Measurements from ENCODE around the gene SLC1A2. TPM values are rescaled to one million over a fixed set of nuclear protein-coding genes. Genes with fewer than 3 reads are reported as not detected.

Gene SLC1A2
- total RNA-seq, 1 donor from 2014 or later: 4.9 TPM

DNA sequence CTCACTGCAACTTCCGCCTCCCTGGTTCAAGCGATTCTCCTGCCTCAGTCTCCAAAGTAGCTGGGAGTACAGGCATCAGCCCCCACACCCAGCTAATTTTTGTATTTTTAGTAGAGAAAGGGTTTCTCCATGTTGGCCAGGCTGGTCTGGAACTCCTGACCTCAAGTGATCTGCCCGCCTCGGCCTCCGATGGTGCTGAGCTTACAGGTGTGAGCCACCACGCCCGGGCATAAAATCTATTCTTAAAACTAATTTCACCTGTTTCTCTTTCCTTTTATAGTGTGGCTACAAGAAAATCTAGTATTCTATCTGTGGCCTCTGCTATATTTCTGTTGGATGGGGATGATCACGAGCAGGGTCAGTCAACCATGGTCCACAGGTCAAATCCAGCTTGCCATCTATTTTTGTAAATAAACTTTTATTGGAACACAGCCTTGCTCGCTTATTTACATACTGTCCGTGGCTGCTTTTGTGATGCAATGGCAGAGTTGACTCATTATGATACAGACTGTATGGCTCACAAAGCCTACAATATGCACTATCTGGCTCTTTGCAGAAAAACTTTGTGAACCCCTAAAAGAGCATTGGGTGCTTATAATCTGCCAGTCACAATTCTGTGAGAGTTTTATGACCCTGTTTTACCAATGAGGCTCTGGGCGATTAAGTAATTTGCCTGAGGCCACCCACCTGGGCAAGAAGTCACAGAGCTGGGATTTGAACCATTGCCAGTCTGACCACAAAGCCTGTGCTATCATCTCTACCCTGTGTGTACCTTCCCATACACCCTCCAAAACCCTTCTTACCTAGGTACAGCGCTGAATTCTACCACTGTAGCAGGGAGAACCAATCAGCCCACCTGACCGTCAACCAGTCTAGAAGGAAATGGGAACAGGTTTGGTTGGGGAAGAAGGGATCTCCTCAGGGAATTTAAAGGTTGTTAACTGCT is 28.3 kb downstream of the SLC1A2 start:
- Histone ChIP-seq H3K27ac (no peak overlapping the region), H3K79me2 (ENCODE audit: low read depth) (no peaks in the 10 kb centered on the region), H2AFZ (replicated peaks) (no peak overlapping the region), H3K27me3 (no peaks in the 10 kb centered on the region), H3K4me3 (no peak overlapping the region), H3F3A (ENCODE audit: low read depth) (peaks cover 9% of the 10 kb centered on the region), H3K36me3 (no peaks in the 10 kb centered on the region), H3K4me2 (no peak overlapping the region), H3K9me3 (ENCODE audit: low read depth) (no peaks in the 10 kb centered on the region), H3K4me1 (peaks cover 6% of the 10 kb centered on the region), H3K9ac (no peak overlapping the region), H4K20me1 (ENCODE audit: low read depth) (no peaks in the 10 kb centered on the region)
- H3K9me3 Mint-ChIP-seq: no peaks in the 10 kb centered on the region
- no peaks in the 10 kb centered on the region for H3K36me3 Mint-ChIP-seq
- no peak overlapping the region for H3K27ac Mint-ChIP-seq
- H3K4me3 Mint-ChIP-seq: no peak overlapping the region
- H3K27me3 Mint-ChIP-seq (ENCODE audit: insufficient read depth, low read depth): peaks cover 4% of the 10 kb centered on the region
- TF ChIP-seq CTCF (IDR thresholded peaks at IDR 0.05) (no peak), EZH2phosphoT487 (IDR thresholded peaks at IDR 0.05) (no peak), EZH2 (IDR thresholded peaks at IDR 0.05) (no peak)
- DNase-seq (ENCODE audit: low spot score): no peak
- peaks cover 17% of the 10 kb centered on the region for H3K4me1 Mint-ChIP-seq

DNA sequence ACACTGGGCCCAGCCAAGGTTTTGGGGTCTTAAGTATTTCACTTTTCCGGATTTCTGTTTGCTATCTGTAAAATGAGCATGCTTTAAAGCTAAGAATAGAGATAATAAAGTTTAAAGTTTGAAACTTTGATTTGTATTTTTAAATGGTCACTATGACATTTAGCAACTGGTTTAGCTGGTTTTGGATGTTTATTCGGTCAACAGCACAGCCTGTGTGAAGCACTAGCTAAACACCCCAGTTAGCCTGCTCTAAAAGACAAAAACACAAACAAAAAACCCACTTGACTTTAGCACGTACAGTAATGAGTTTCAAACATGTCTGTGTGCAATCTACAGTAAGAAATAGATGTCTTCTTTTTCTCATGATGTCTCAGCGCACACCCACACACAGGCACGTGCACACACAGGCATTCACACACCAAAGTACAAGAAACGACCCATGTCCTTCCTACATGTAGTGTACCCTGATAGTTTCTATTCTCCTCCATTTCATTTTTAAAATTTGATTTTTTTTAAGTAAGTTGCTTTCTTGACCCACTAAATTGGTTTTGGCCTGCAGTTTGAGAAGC is 29.4 kb downstream of the SLC1A2 start:
- Histone ChIP-seq H3K4me2 (no peak overlapping the region), H3K9me3 (ENCODE audit: low read depth) (no peaks in the 10 kb centered on the region), H2AFZ (replicated peaks) (no peak overlapping the region), H3K4me1 (peaks cover 6% of the 10 kb centered on the region), H3K27me3 (no peaks in the 10 kb centered on the region), H3K4me3 (no peak overlapping the region), H3K36me3 (no peaks in the 10 kb centered on the region), H3K27ac (no peak overlapping the region), H3K9ac (no peak overlapping the region), H3F3A (ENCODE audit: low read depth) (peaks cover 9% of the 10 kb centered on the region), H3K79me2 (ENCODE audit: low read depth) (no peaks in the 10 kb centered on the region), H4K20me1 (ENCODE audit: low read depth) (no peaks in the 10 kb centered on the region)
- no peak for TF ChIP-seq EZH2phosphoT487 (IDR thresholded peaks at IDR 0.05)
- no peak for TF ChIP-seq EZH2 (IDR thresholded peaks at IDR 0.05)
- no peak for TF ChIP-seq CTCF (IDR thresholded peaks at IDR 0.05)
- H3K9me3 Mint-ChIP-seq: no peaks in the 10 kb centered on the region
- peaks cover 17% of the 10 kb centered on the region for H3K4me1 Mint-ChIP-seq
- H3K36me3 Mint-ChIP-seq: no peaks in the 10 kb centered on the region
- H3K4me3 Mint-ChIP-seq: no peak overlapping the region
- no peak for DNase-seq (ENCODE audit: low spot score)
- H3K27me3 Mint-ChIP-seq (ENCODE audit: insufficient read depth, low read depth): peaks cover 4% of the 10 kb centered on the region
- no peak overlapping the region for H3K27ac Mint-ChIP-seq

DNA sequence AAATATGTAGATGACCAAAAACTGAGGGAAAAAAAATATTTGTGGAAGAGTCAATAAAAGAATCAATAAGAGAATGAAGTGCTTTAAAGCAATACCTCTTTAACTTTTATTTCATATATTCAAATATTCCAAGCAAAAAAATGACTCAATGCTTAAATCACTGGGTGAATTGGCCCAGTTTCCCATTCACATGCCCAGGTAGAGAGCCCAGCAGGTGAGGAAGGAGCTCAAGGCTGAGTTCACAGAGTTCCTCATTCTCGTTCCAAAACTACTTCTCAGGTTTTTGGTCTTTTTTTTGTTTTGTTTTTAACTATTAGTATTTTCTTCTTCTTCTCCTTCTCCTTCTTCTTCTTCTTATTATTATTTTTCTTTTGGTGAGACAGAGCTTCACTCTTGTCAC is 30.2 kb downstream of the SLC1A2 start:
- H3K9me3 ChIP-seq (ENCODE audit: low read depth): no peaks in the 10 kb centered on the region
- Mint-ChIP-seq H3K36me3 (no peaks in the 10 kb centered on the region), H3K9me3 (no peaks in the 10 kb centered on the region), H3K27me3 (ENCODE audit: insufficient read depth, low read depth) (peaks cover 4% of the 10 kb centered on the region), H3K4me3 (no peak overlapping the region), H3K4me1 (peaks cover 17% of the 10 kb centered on the region), H3K27ac (no peak overlapping the region)
- H3K9ac ChIP-seq: no peak overlapping the region
- no peaks in the 10 kb centered on the region for H3K27me3 ChIP-seq
- H3K4me1 ChIP-seq: peaks cover 6% of the 10 kb centered on the region
- no peaks in the 10 kb centered on the region for H3K79me2 ChIP-seq (ENCODE audit: low read depth)
- peaks cover 9% of the 10 kb centered on the region for H3F3A ChIP-seq (ENCODE audit: low read depth)
- H3K36me3 ChIP-seq: no peaks in the 10 kb centered on the region
- H4K20me1 ChIP-seq (ENCODE audit: low read depth): no peaks in the 10 kb centered on the region
- H3K4me2 ChIP-seq: no peak overlapping the region
- H2AFZ ChIP-seq (replicated peaks): no peak overlapping the region
- no peak for TF ChIP-seq EZH2phosphoT487 (IDR thresholded peaks at IDR 0.05)
- TF ChIP-seq CTCF (IDR thresholded peaks at IDR 0.05): no peak
- no peak for TF ChIP-seq EZH2 (IDR thresholded peaks at IDR 0.05)
- no peak overlapping the region for H3K27ac ChIP-seq
- H3K4me3 ChIP-seq: no peak overlapping the region
- DNase-seq (ENCODE audit: low spot score): no peak

All from neural progenitor cell (in vitro differentiated cells).